CD14-positive monocyte (primary cell): ENCODE data around the gene DZIP1L. TPM values are rescaled to one million over a fixed set of nuclear protein-coding genes. Genes with fewer than 3 reads are reported as not detected.

Source experiments
- DNase-seq, 3 donors: peaks; one replicate each; pipeline ENCODE4 v3.0.0-alpha.2; 2011 to 2022
- H2AFZ ChIP-seq: 2 replicates; pipeline ENCODE4 v1.6.0; 2012; ENCODE audit warnings: mild to moderate bottlenecking, low read depth, low read length, inconsistent platforms; ENCODE audit not compliant: insufficient read depth, poor library complexity, severe bottlenecking
- H3K27ac ChIP-seq, 2 donors: 1 replicate in 1 of 2; 2 replicates in 1 of 2; pipeline ENCODE4 v1.5.1; 2012 to 2013; ENCODE audit warnings: low read length in 2 of 2, control low read depth in 1 of 2, inconsistent platforms in 1 of 2, low read depth in 1 of 2, mild to moderate bottlenecking in 1 of 2
- H3K27me3 ChIP-seq, 2 donors: one replicate each; pipeline versions ENCODE4 v1.6.0 to v1.6.1; 2011 to 2013; ENCODE audit warnings: low read length in 2 of 2; ENCODE audit not compliant: control insufficient read depth in 2 of 2, insufficient read depth in 2 of 2
- H3K36me3 ChIP-seq, 2 donors: replicated peaks in 1 of 2; 1 replicate in 1 of 2; 2 replicates in 1 of 2; pipeline versions ENCODE4 v1.5.1 to v1.6.1; 2012 to 2013; ENCODE audit warnings: low read length in 2 of 2, control low read depth in 1 of 2, inconsistent platforms in 1 of 2, mild to moderate bottlenecking in 1 of 2; ENCODE audit not compliant: insufficient read depth in 2 of 2, control insufficient read depth in 1 of 2
- H3K4me1 ChIP-seq, 2 donors: 1 replicate in 1 of 2; 2 replicates in 1 of 2; pipeline versions ENCODE4 v1.5.1 to v1.6.1; 2012 to 2013; ENCODE audit warnings: low read length in 2 of 2, control low read depth in 1 of 2, inconsistent platforms in 1 of 2, mild to moderate bottlenecking in 1 of 2, moderate library complexity in 1 of 2; ENCODE audit not compliant: insufficient read depth in 2 of 2, control insufficient read depth in 1 of 2
- H3K4me2 ChIP-seq: replicated peaks from 2 replicates; pipeline ENCODE3; 2012; ENCODE audit warnings: low read length, moderate library complexity, mild to moderate bottlenecking; ENCODE audit not compliant: poor library complexity, severe bottlenecking; ENCODE audit errors: extremely low read depth
- H3K4me3 ChIP-seq, 3 experiments: fragments of 200-600 bp in 1 of 3; sonication (generic) in 1 of 3; replicated peaks in 1 of 3; 1 replicate in 2 of 3; 2 replicates in 1 of 3; pipeline ENCODE4 v1.5.1; 2011 to 2013; ENCODE audit warnings: low read length in 3 of 3, mild to moderate bottlenecking in 3 of 3, control low read depth in 2 of 3, low read depth in 2 of 3, inconsistent platforms in 1 of 3, moderate library complexity in 1 of 3
- H3K79me2 ChIP-seq: 2 replicates; pipeline ENCODE4 v1.6.0; 2012; ENCODE audit warnings: mild to moderate bottlenecking, control low read depth, inconsistent platforms, low read length, moderate library complexity; ENCODE audit not compliant: insufficient read depth
- H3K9ac ChIP-seq: 2 replicates; pipeline ENCODE4 v1.6.0; 2017; ENCODE audit warnings: low read length, mild to moderate bottlenecking; ENCODE audit not compliant: insufficient read depth, poor library complexity, severe bottlenecking
- H3K9me3 ChIP-seq, 2 donors: replicated peaks in 1 of 2; 1 replicate in 1 of 2; 2 replicates in 1 of 2; pipeline versions ENCODE4 v1.5.1 to v1.6.1; 2012 to 2013; ENCODE audit warnings: low read length in 2 of 2, control low read depth in 1 of 2; ENCODE audit not compliant: control insufficient read depth in 1 of 2, insufficient read depth in 1 of 2
- H4K20me1 ChIP-seq: 2 replicates; pipeline ENCODE4 v1.6.0; 2012; ENCODE audit warnings: mild to moderate bottlenecking, low read length, control low read depth, moderate library complexity; ENCODE audit not compliant: insufficient read depth
- H3K27ac Mint-ChIP-seq, 7 donors: one replicate each; pipeline ENCODE4 v1.8.0; 2020; ENCODE audit warnings: mild to moderate bottlenecking in 7 of 7, mixed read lengths in 7 of 7, moderate library complexity in 6 of 7, inconsistent platforms in 2 of 7
- H3K27me3 Mint-ChIP-seq, 3 donors: one replicate each; pipeline ENCODE4 v1.8.0; 2021 to 2022; ENCODE audit warnings: low read depth in 3 of 3, mild to moderate bottlenecking in 3 of 3, mixed read lengths in 3 of 3, moderate library complexity in 3 of 3, inconsistent platforms in 1 of 3
- H3K36me3 Mint-ChIP-seq, 2 donors: one replicate each; pipeline ENCODE4 v1.8.0; 2020; ENCODE audit warnings: mixed read lengths in 2 of 2, inconsistent platforms in 1 of 2, mild to moderate bottlenecking in 1 of 2
- H3K4me1 Mint-ChIP-seq: one replicate; pipeline ENCODE4 v1.8.0; 2020; ENCODE audit warnings: mild to moderate bottlenecking, mixed read lengths
- H3K4me3 Mint-ChIP-seq, 2 donors: one replicate each; pipeline ENCODE4 v1.8.0; 2020; ENCODE audit warnings: mild to moderate bottlenecking in 2 of 2, mixed read lengths in 2 of 2, moderate library complexity in 1 of 2
- H3K9me3 Mint-ChIP-seq, 7 donors: one replicate each; pipeline ENCODE4 v1.8.0; 2020 to 2022; ENCODE audit warnings: mixed read lengths in 7 of 7, mild to moderate bottlenecking in 6 of 7, moderate library complexity in 6 of 7, inconsistent platforms in 2 of 7
- WGBS: methylation state at CpG from one replicate; pipeline ENCODE4 v1.1.5; 2013; ENCODE audit warnings: missing lambda C conversion rate; ENCODE audit not compliant: insufficient coverage; 5-methylcytosine and 5-hydroxymethylcytosine counted together
- intact Hi-C, 2 donors: fragments of 100-400 bp; cut with micrococcal nuclease; formaldehyde crosslinking; loops; one replicate each; pipeline versions ENCODE4 v1.15.0 to v1.15.1; 2023
- polyA plus RNA-seq, 3 donors: library from polyadenylated mRNA; depleted of rRNA in 1 of 3; unstranded in 2 of 3; stranded (reverse) in 1 of 3; fragments of 300-500 nt in 2 of 3; fragments of >200 nt in 1 of 3; fragmentation: Illumina TruSeq in 2 of 3; gene quantifications; 1 replicate in 2 of 3; 2 replicates in 1 of 3; pipeline ENCODE4 v1.2.3, GENCODE V29; 2012 to 2021
- TF ChIP-seq, protein P1 (sequence below): fragments of 200-600 bp; IDR thresholded peaks from one replicate; pipeline ENCODE4 v1.8.0; 2022; ENCODE audit warnings: antibody characterized with exemption, mild to moderate bottlenecking

Gene DZIP1L
- polyA plus RNA-seq, 3 donors, result 0.50 to 1.8 (median 0.52) TPM

DNA sequence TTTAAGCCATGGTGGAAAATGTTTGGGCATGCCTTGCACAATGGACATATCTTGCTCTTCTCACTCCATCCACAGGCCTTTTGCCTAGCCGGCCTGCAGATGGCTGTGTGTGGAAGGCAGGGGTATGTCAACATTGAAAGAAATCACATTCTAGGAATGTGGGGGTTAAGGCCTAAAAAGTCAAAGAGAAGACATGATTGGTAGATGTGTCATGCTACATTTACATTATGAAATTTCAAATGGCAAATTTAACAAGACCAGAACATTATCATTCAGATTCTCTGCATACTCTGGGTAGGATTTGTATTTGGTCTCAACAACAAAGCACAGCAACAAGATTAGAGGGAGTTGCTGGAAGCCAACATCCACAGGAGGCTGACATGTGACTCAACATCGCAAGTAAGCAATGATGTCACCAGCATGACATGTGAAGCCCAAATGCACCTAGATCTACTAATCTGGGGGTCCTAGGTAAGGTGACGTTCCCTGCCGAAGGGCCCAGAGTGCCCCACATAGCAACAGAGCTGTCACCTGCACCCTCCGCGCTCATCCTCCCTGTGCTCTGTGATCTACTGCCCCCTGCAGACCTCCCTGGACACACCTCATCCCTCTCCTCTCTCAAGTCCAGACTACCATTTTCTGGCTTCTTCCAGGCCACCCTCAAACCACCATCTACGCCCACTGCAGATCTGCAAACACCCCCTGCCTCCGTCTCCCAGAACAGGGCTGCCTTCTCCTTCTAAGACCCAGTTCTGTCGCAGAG is 66.1 kb downstream of the DZIP1L start:
- 100% methylated on average over 7 of the region's 9 CpGs for WGBS
- no peaks in the 10 kb centered on the region for H3K4me1 ChIP-seq
- Mint-ChIP-seq H3K36me3 (no peaks in the 10 kb centered on the region), H3K9me3 (no peaks in the 10 kb centered on the region), H3K27ac (no peak overlapping the region), H3K27me3 (peaks cover 0 to 1% (median 0%) of the 10 kb centered on the region in 3 donors), H3K4me3 (no peak overlapping the region), H3K4me1 (peaks cover 2% of the 10 kb centered on the region)
- H3K36me3 ChIP-seq, result no peaks in the 10 kb centered on the region
- H3K79me2 ChIP-seq, result no peaks in the 10 kb centered on the region
- H3K4me3 ChIP-seq, result no peak overlapping the region
- no peaks in the 10 kb centered on the region for H4K20me1 ChIP-seq
- no peak for DNase-seq
- intact Hi-C loops, result no loop called here
- H3K27ac ChIP-seq, result no peak overlapping the region
- H3K4me2 ChIP-seq, result no peak overlapping the region
- TF ChIP-seq, protein P1, sequence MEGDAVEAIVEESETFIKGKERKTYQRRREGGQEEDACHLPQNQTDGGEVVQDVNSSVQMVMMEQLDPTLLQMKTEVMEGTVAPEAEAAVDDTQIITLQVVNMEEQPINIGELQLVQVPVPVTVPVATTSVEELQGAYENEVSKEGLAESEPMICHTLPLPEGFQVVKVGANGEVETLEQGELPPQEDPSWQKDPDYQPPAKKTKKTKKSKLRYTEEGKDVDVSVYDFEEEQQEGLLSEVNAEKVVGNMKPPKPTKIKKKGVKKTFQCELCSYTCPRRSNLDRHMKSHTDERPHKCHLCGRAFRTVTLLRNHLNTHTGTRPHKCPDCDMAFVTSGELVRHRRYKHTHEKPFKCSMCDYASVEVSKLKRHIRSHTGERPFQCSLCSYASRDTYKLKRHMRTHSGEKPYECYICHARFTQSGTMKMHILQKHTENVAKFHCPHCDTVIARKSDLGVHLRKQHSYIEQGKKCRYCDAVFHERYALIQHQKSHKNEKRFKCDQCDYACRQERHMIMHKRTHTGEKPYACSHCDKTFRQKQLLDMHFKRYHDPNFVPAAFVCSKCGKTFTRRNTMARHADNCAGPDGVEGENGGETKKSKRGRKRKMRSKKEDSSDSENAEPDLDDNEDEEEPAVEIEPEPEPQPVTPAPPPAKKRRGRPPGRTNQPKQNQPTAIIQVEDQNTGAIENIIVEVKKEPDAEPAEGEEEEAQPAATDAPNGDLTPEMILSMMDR, result no peak
- H3K27me3 ChIP-seq, result no peaks in the 10 kb centered on the region
- no peak overlapping the region for H2AFZ ChIP-seq
- H3K9me3 ChIP-seq, result no peaks in the 10 kb centered on the region
- no peak overlapping the region for H3K9ac ChIP-seq

DNA sequence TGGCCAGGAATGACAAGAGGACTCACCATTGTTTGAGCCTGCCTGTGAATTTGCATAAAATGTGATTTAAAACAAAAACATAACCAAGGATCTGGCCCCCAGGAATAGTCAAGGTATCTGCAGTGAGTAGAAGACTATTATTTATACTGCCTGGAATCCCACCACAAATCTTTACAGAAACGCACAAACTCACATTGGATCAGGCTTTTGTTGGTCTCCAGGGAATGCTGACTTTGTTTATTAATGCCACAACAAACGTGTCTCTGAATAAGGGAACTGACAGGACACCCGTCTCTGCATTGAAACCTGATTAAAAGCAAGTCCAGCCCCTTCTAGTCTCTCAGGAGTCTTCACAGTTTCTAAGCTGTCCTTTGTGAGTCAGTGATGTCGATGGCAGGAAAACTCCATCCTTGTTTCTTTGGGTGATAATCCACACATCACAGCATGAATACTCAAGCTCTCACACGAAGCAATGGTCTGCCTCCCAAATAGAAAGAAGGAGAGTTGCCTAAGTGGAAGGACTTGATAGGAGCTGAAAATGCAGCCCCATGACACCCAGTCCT is 67.7 kb downstream of the DZIP1L start:
- no peak overlapping the region for H3K4me3 ChIP-seq
- no peak overlapping the region for H3K9ac ChIP-seq
- H3K79me2 ChIP-seq, result no peaks in the 10 kb centered on the region
- peaks cover 2% of the 10 kb centered on the region for H3K4me1 Mint-ChIP-seq
- no peak for DNase-seq
- H3K27me3 Mint-ChIP-seq, result peaks cover 0 to 1% (median 0%) of the 10 kb centered on the region in 3 donors
- H3K27me3 ChIP-seq, result no peaks in the 10 kb centered on the region
- H3K4me1 ChIP-seq, result no peaks in the 10 kb centered on the region
- no peak overlapping the region for H3K4me2 ChIP-seq
- H3K36me3 ChIP-seq, result no peaks in the 10 kb centered on the region
- TF ChIP-seq, protein P1, result no peak
- 90% methylated on average over 3 of the region's 5 CpGs for WGBS
- no peak overlapping the region for H3K4me3 Mint-ChIP-seq
- H3K27ac Mint-ChIP-seq, result no peak overlapping the region
- no peaks in the 10 kb centered on the region for H3K9me3 ChIP-seq
- no peaks in the 10 kb centered on the region for H3K9me3 Mint-ChIP-seq
- intact Hi-C loops, result no loop called here
- no peaks in the 10 kb centered on the region for H4K20me1 ChIP-seq
- H2AFZ ChIP-seq, result no peak overlapping the region
- H3K36me3 Mint-ChIP-seq, result no peaks in the 10 kb centered on the region
- no peak overlapping the region for H3K27ac ChIP-seq
